Stimulated activated CD4-positive, alpha-beta T cell treated with anti-CD3 and anti-CD28 coated beads, Interleukin-12 subunit alpha, Interleukin-12 subunit beta, amount 100 ng/mL, for 4 hours (primary cell): Measurements from ENCODE around the gene ZBTB42.

Experiments
- DNase-seq: peaks from one replicate; pipeline ENCODE4 v3.0.0-alpha.2; 2020

ZBTB42 gene

GRCh38 chr14:104769324-104770071 is 31.4 kb upstream of the ZBTB42 start:
- DNase-seq, result no peak

DNA sequence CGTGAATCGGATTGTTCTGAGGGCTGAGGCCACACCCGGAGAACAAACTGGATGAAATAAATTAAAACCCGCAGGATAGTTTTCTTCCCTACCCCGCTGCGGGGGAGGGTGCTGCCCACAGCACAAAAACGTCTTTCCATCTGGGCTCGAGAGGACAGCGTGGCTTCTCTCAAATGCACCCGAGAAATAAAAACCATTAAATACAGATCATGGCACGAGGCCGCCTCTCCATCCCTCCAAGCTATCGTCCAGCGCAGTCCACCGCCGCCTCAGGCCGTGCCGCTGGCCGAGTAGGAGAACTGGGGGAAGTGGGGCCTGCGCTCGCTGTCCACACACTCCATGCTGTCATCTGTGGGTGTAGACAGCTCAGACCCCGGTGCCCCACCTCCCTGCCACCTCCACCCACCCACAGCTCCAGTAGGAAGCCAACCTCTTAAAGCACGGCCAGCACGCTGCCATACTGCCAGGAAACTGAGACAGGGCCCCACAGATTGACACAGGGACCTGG is 30.8 kb upstream of the ZBTB42 start:
- DNase-seq, result no peak

- DNase-seq, result no peak
Measured at GRCh38 chr14:104770851-104771272, 30.0 kb upstream of the ZBTB42 start.

GRCh38 chr14:104771374-104771773 is 29.5 kb upstream of the ZBTB42 start:
- DNase-seq, result no peak

GRCh38 chr14:104771918-104772706 is 28.8 kb upstream of the ZBTB42 start:
- DNase-seq, result no peak

DNA sequence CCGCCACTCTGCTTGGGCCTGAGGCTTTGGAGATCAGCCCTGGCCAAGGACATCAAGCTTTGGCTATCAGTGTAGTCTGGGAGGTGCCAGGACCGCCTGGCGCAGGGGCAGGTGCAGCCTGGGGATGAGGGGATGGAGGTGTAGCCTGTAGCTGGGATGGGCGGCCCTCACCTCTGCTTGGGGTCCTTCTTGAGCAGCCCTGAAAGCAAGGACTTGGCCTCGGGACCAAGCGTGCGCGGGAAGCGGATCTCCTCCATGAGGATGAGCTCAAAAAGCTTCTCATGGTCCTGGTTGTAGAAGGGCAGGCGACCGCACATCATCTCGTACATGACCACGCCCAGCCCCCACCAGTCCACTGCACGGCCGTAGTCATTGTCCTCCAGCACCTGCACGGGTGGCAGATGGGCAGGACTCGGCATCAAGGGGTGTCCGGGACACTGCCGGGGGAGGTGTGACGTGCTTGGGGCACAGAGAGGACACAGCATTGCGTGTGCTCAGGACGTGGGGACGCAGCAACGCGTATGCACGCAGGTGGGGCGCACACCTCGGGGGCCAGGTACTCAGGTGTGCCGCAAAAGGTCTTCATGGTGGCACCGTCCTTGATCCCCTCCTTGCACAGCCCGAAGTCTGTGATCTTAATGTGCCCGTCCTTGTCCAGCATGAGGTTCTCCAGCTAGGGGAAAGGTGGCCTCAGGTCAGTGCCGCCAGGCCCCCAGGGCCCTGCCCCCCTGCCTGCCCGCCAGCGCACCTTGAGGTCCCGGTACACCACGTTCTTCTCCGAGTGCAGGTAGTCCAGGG is 28.0 kb upstream of the ZBTB42 start:
- no peak for DNase-seq

- no peak for DNase-seq
Measured at GRCh38 chr14:104773505-104774452, 27.1 kb upstream of the ZBTB42 start.

- no peak for DNase-seq
Measured at GRCh38 chr14:104774453-104775072, 26.3 kb upstream of the ZBTB42 start.

GRCh38 chr14:104775073-104775489 is 25.8 kb upstream of the ZBTB42 start:
- DNase-seq, result no peak

GRCh38 chr14:104776481-104776880 is 24.4 kb upstream of the ZBTB42 start:
- no peak for DNase-seq

DNA sequence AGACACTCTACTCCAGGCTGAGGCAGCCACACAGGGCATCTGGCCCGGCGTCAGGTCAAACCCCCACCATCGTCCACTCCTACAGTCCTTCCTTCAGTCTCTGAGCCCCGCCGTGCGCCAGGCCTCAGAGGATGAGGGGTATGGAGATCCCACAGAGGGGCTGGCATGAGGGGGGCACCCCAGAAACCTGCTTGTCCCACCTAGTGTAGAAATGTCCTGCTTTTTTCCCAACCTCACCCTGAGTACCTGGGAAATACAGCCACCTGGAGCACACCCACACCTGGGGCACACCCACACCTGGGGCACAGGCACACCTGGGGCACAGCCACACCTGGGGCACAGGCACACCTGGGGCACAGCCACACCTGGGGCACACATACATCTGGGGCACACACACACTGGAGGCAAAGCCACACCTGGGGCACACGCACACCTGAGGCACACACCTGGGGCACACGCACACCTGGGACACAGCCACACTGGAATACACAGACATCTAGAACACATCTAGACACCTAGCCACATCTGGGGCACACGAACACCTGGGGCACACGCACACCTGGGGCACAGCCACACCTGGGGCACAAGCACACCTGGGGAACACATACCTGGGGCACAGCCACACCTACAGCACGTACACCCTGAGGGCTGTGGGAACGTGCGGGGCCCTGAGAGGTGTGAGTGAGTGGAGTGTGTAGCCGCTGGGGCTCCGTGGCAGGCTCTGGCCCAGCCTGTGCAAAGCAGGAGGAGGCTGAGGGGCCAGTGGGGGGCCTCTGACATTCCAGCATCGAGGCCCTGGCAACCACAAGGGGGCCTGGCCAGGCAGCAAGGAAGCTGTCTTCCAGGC is 23.7 kb upstream of the ZBTB42 start:
- no peak for DNase-seq

DNA sequence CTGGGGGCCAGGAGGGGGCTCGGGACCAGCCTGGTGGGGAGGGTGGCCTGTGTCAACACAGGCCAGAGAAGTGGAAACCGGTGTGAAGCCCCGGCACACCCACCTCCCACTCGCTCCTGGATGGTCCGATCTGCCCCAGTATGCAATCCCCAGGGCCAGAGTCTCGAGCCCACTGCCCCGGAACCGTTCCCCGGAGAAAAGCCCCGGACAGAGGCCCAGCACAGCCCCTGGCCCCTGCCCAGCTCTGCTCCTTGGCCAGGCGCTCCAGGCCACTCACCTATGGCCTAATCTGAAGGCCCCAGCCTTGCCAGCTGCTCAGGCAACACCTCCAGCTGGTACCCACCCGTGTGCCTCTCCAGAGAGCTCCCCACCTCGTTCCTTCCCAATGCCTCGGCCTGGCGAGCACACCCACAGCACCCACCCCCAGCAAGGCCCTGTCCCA is 23.1 kb upstream of the ZBTB42 start:
- no peak for DNase-seq

DNA sequence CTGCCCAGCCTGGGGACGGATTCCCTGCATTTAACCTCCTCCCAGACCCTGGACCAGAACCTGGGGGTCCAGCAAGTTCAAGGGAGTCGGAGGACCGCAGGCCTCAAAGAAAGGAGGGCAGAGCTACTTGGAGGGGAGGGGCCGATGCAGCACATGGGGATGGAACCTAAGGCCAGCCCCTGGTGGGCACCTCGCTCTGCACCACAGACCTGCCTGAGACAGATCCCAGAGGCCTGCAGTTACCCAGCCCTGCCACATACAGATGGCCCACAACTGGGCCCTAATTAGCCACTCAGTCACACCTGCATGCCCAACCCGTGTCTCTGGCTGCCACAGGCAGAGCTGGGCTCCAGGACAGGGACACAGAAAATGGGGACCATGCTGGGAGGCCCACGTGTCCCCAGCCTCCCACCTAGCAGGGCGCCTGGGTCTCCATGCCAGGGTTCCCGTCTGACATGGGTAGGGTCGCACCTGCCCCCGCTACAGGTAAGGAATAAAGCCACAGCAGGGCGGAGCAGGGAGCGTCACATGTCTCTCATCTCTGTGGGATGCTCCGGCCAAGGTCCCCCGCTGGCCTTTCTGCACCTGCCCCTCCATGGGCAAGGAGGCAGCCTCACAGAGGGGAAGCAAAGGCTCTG is 22.1 kb upstream of the ZBTB42 start:
- no peak for DNase-seq

- DNase-seq, result no peak
Measured at GRCh38 chr14:104779776-104780512, 21.0 kb upstream of the ZBTB42 start.

DNA sequence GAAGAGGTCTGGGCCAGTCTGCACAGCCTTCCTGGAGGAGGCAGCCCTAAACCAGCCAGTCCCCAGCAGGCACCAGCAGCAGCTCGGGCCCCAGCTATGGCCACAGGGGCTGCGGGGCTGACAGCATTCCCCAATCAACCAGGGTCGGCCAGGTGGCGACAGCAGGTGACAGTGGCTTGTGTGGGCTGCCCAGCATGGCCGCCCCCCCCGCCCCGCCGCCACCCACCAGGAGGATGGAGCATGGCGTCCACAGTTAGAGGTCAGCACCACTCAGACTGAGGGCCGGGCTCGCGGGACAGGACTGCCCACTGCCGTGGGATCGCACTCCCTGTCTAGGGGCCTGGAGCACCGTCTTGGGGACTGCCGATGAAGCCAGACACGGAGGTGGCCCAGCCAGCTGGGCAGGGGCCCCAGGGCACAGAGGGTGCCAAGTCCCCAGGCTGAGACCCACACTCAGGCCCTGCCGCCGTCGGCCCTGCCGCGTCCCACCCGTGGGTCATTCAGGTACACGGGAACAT is 20.3 kb upstream of the ZBTB42 start:
- no peak for DNase-seq

DNA sequence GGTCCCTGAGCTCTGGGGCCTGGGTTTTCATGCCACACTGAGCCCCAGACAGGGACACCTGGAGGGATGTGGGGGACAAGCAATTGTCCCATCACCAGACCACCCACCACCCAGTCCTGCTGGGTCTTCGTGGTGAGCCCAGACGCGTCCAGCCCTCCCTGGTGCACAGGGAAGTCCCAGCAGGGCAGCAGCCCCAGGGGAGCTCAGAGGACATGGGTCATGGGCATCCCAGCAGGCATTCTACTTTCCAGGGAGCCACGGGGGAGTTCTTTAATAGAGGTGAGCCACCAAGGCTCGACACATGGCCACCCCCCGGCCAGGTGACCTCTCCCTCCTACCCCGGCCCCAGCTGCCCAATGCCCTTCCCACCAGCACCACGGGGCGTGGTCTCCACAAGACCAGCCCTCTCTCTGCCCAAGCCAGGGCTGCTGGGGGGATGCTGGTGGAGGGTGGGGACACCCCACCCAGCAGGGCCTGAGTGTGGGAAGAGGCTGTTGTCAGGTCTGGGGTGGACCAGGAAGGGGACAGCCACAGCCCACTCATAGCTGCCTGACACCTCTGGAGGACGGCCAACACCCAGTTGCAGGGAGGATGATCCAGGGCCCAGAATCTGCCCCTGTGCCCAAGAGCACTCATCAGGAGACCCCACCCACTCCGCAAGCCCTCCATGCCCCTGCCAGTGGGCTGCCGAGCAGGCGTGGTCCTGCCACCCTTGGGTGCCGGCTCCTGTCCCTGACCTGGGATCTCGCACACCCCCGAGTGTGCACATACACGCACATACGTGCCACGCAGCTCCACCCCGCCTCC is 19.4 kb upstream of the ZBTB42 start:
- DNase-seq, result no peak

DNA sequence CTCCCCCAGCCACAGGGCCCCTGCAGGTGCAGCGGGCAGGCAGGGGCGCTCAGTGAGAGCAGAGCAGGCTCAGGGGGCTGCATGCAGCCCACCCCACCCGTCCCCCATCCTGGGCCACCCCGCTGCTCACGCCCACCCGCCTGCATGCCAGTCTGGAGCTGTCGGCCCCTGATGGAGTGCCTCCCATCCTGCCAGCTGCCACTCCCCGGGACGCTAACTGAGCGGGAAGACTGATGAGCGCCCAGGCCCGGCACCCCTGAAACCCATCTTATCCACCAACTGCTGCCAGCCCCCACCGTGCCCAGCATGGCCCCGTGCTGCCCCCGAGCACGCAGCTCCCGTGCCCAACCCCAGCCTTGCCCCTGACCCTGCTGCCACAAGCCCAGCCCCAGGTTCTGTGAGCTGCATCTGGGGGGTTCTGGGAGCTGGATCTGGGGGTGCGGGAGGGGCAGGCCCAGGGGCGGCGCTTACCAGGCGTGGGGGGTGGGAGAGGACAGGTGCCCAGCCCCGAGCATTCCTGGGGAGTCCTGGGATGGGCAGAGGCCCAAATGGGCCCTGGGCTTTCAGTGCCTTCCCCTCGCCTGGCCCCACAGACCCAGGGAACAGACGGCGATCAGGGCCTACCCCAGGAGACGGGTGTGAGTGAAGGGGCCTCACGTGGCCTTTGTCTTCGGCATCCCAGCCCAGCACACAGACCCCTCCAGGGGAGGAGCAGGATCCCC is 18.7 kb upstream of the ZBTB42 start:
- DNase-seq, result no peak

GRCh38 chr14:104782808-104783139 is 18.1 kb upstream of the ZBTB42 start:
- no peak for DNase-seq
